NCI-H82 treated with DMSO at 0.1 percent for 48 hours (cell line): ENCODE data around the gene RAB14.
"Not testable (repeated sequence)": the region's sequence is repeated elsewhere in the genome, so short reads cannot be mapped to it uniquely, and the experiment has no call there.

Experiments used
- DNase-seq: peaks from one replicate; lab custom pipeline; 2025; ENCODE audit not compliant: unreplicated experiment; lab: John Stamatoyannopoulos, UW

Gene RAB14

GRCh38 chr9:121168052-121168451 lies 33.6 kb downstream of the RAB14 start:
- no peak for DNase-seq

- no peak for DNase-seq
Observed at GRCh38 chr9:121160025-121160424, 41.6 kb downstream of the RAB14 start.

- DNase-seq, result no peak
Observed at GRCh38 chr9:121157939-121158338, 43.7 kb downstream of the RAB14 start.

GRCh38 chr9:121156263-121156731 lies 45.4 kb downstream of the RAB14 start:
- DNase-seq, result no peak

- no peak for DNase-seq
Observed at GRCh38 chr9:121154782-121155181, 46.9 kb downstream of the RAB14 start.

GRCh38 chr9:121153642-121154041 lies 48.0 kb downstream of the RAB14 start:
- no peak for DNase-seq

- DNase-seq, result no peak
Observed at GRCh38 chr9:121150188-121150587, 51.5 kb downstream of the RAB14 start.

GRCh38 chr9:121144482-121144881 lies 57.2 kb downstream of the RAB14 start:
- DNase-seq, result no peak

GRCh38 chr9:121143771-121144170 lies 57.9 kb downstream of the RAB14 start:
- no peak for DNase-seq

- DNase-seq, result no peak
Observed at GRCh38 chr9:121141706-121142105, 60.0 kb downstream of the RAB14 start.

GRCh38 chr9:121141306-121141705 lies 60.4 kb downstream of the RAB14 start:
- no peak for DNase-seq

- DNase-seq, result no peak
Observed at GRCh38 chr9:121140162-121140561, 61.5 kb downstream of the RAB14 start.

GRCh38 chr9:121138973-121139372 lies 62.7 kb downstream of the RAB14 start:
- DNase-seq, result no peak

- DNase-seq, result no peak
Observed at GRCh38 chr9:121138561-121138960, 63.1 kb downstream of the RAB14 start.

GRCh38 chr9:121135642-121136041 lies 66.0 kb downstream of the RAB14 start:
- no peak for DNase-seq

- DNase-seq, result no peak
Observed at GRCh38 chr9:121133104-121133816, 68.4 kb downstream of the RAB14 start.

- DNase-seq, result not testable (repeated sequence)
Observed at GRCh38 chr9:121129384-121129783, 72.3 kb downstream of the RAB14 start.
